CD14-positive monocyte (primary cell): ENCODE measurements around the gene PDE4DIP. TPM values are rescaled to one million over a fixed set of nuclear protein-coding genes. Genes with fewer than 3 reads are reported as not detected.
"Not testable (repeated sequence)": the region's sequence is repeated elsewhere in the genome, so short reads cannot be mapped to it uniquely, and the experiment has no call there.

Source experiments
- DNase-seq, 3 donors: peaks; one replicate each; pipeline ENCODE4 v3.0.0-alpha.2; 2011 to 2022
- H2AFZ ChIP-seq: 2 replicates; pipeline ENCODE4 v1.6.0; 2012; ENCODE audit warnings: mild to moderate bottlenecking, low read depth, low read length, inconsistent platforms; ENCODE audit not compliant: insufficient read depth, poor library complexity, severe bottlenecking
- H3K27ac ChIP-seq, 2 donors: 1 replicate in 1 of 2; 2 replicates in 1 of 2; pipeline ENCODE4 v1.5.1; 2012 to 2013; ENCODE audit warnings: low read length in 2 of 2, control low read depth in 1 of 2, inconsistent platforms in 1 of 2, low read depth in 1 of 2, mild to moderate bottlenecking in 1 of 2
- H3K27me3 ChIP-seq, 2 donors: one replicate each; pipeline versions ENCODE4 v1.6.0 to v1.6.1; 2011 to 2013; ENCODE audit warnings: low read length in 2 of 2; ENCODE audit not compliant: control insufficient read depth in 2 of 2, insufficient read depth in 2 of 2
- H3K36me3 ChIP-seq, 2 donors: replicated peaks in 1 of 2; 1 replicate in 1 of 2; 2 replicates in 1 of 2; pipeline versions ENCODE4 v1.5.1 to v1.6.1; 2012 to 2013; ENCODE audit warnings: low read length in 2 of 2, control low read depth in 1 of 2, inconsistent platforms in 1 of 2, mild to moderate bottlenecking in 1 of 2; ENCODE audit not compliant: insufficient read depth in 2 of 2, control insufficient read depth in 1 of 2
- H3K4me1 ChIP-seq, 2 donors: 1 replicate in 1 of 2; 2 replicates in 1 of 2; pipeline versions ENCODE4 v1.5.1 to v1.6.1; 2012 to 2013; ENCODE audit warnings: low read length in 2 of 2, control low read depth in 1 of 2, inconsistent platforms in 1 of 2, mild to moderate bottlenecking in 1 of 2, moderate library complexity in 1 of 2; ENCODE audit not compliant: insufficient read depth in 2 of 2, control insufficient read depth in 1 of 2
- H3K4me2 ChIP-seq: replicated peaks from 2 replicates; pipeline ENCODE3; 2012; ENCODE audit warnings: low read length, moderate library complexity, mild to moderate bottlenecking; ENCODE audit not compliant: poor library complexity, severe bottlenecking; ENCODE audit errors: extremely low read depth
- H3K4me3 ChIP-seq, 3 experiments: fragments of 200-600 bp in 1 of 3; sonication (generic) in 1 of 3; replicated peaks in 1 of 3; 1 replicate in 2 of 3; 2 replicates in 1 of 3; pipeline ENCODE4 v1.5.1; 2011 to 2013; ENCODE audit warnings: low read length in 3 of 3, mild to moderate bottlenecking in 3 of 3, control low read depth in 2 of 3, low read depth in 2 of 3, inconsistent platforms in 1 of 3, moderate library complexity in 1 of 3
- H3K79me2 ChIP-seq: 2 replicates; pipeline ENCODE4 v1.6.0; 2012; ENCODE audit warnings: mild to moderate bottlenecking, control low read depth, inconsistent platforms, low read length, moderate library complexity; ENCODE audit not compliant: insufficient read depth
- H3K9ac ChIP-seq: 2 replicates; pipeline ENCODE4 v1.6.0; 2017; ENCODE audit warnings: low read length, mild to moderate bottlenecking; ENCODE audit not compliant: insufficient read depth, poor library complexity, severe bottlenecking
- H3K9me3 ChIP-seq, 2 donors: replicated peaks in 1 of 2; 1 replicate in 1 of 2; 2 replicates in 1 of 2; pipeline versions ENCODE4 v1.5.1 to v1.6.1; 2012 to 2013; ENCODE audit warnings: low read length in 2 of 2, control low read depth in 1 of 2; ENCODE audit not compliant: control insufficient read depth in 1 of 2, insufficient read depth in 1 of 2
- H4K20me1 ChIP-seq: 2 replicates; pipeline ENCODE4 v1.6.0; 2012; ENCODE audit warnings: mild to moderate bottlenecking, low read length, control low read depth, moderate library complexity; ENCODE audit not compliant: insufficient read depth
- H3K27ac Mint-ChIP-seq, 7 donors: one replicate each; pipeline ENCODE4 v1.8.0; 2020; ENCODE audit warnings: mild to moderate bottlenecking in 7 of 7, mixed read lengths in 7 of 7, moderate library complexity in 6 of 7, inconsistent platforms in 2 of 7
- H3K27me3 Mint-ChIP-seq, 3 donors: one replicate each; pipeline ENCODE4 v1.8.0; 2021 to 2022; ENCODE audit warnings: low read depth in 3 of 3, mild to moderate bottlenecking in 3 of 3, mixed read lengths in 3 of 3, moderate library complexity in 3 of 3, inconsistent platforms in 1 of 3
- H3K36me3 Mint-ChIP-seq, 2 donors: one replicate each; pipeline ENCODE4 v1.8.0; 2020; ENCODE audit warnings: mixed read lengths in 2 of 2, inconsistent platforms in 1 of 2, mild to moderate bottlenecking in 1 of 2
- H3K4me1 Mint-ChIP-seq: one replicate; pipeline ENCODE4 v1.8.0; 2020; ENCODE audit warnings: mild to moderate bottlenecking, mixed read lengths
- H3K4me3 Mint-ChIP-seq, 2 donors: one replicate each; pipeline ENCODE4 v1.8.0; 2020; ENCODE audit warnings: mild to moderate bottlenecking in 2 of 2, mixed read lengths in 2 of 2, moderate library complexity in 1 of 2
- H3K9me3 Mint-ChIP-seq, 7 donors: one replicate each; pipeline ENCODE4 v1.8.0; 2020 to 2022; ENCODE audit warnings: mixed read lengths in 7 of 7, mild to moderate bottlenecking in 6 of 7, moderate library complexity in 6 of 7, inconsistent platforms in 2 of 7
- WGBS: methylation state at CpG from one replicate; pipeline ENCODE4 v1.1.5; 2013; ENCODE audit warnings: missing lambda C conversion rate; ENCODE audit not compliant: insufficient coverage; 5-methylcytosine and 5-hydroxymethylcytosine counted together
- intact Hi-C, 2 donors: fragments of 100-400 bp; cut with micrococcal nuclease; formaldehyde crosslinking; loops; one replicate each; pipeline versions ENCODE4 v1.15.0 to v1.15.1; 2023
- polyA plus RNA-seq, 3 donors: library from polyadenylated mRNA; depleted of rRNA in 1 of 3; unstranded in 2 of 3; stranded (reverse) in 1 of 3; fragments of 300-500 nt in 2 of 3; fragments of >200 nt in 1 of 3; fragmentation: Illumina TruSeq in 2 of 3; gene quantifications; 1 replicate in 2 of 3; 2 replicates in 1 of 3; pipeline ENCODE4 v1.2.3, GENCODE V29; 2012 to 2021

The PDE4DIP gene
- polyA plus RNA-seq, 3 donors: 11.6 to 22.5 (median 14.6) TPM

DNA sequence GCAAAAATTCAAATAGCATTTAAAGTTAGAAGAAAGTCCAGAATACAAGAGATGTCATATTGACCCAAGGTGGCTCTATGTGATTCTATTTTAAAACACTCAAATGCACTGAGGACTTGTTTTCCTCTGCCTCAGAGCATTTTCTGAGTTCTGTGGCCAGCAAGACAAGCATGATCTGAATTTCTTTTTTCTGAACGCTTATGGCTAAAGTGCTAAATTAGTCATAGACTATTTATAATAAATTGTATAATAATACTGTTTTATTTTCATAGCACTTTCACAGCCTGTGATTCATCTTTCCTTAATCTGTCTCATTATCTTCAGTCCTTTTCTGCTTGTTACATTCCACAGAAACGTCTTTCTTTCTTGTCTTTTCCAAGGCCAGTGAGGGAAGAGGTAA is 7.5 kb downstream of the PDE4DIP start:
- H3K4me3 Mint-ChIP-seq, H3K4me1 ChIP-seq, intact Hi-C loops, H3K4me2 ChIP-seq, H3K36me3 Mint-ChIP-seq, H3K4me1 Mint-ChIP-seq, H3K9me3 ChIP-seq, H3K4me3 ChIP-seq, H3K9ac ChIP-seq, H3K36me3 ChIP-seq, H3K9me3 Mint-ChIP-seq, H4K20me1 ChIP-seq, H3K27me3 ChIP-seq, H3K27ac ChIP-seq, DNase-seq, H3K79me2 ChIP-seq, H3K27me3 Mint-ChIP-seq, H3K27ac Mint-ChIP-seq, H2AFZ ChIP-seq: not testable (repeated sequence)
- WGBS: no CpG with 5 or more reads among the region's 2 CpGs

DNA sequence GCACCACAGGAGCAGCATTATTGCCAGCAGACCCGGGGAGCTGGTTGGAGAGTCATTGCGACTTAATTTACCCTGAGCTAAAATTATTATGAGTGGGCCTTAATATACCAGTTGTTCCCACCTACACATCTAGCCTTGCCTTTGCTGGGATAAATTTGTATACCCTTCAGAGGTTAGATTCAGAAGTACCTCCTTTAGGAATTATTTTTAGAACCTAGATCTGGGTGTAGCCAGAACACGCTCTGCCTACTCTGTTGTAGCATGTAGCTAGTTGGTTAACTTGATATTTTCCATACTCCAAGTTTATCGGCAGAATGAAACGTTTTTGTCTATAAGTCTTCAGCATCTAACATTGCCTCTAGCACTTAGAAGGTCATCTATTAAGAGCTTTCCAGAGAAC is 9.1 kb downstream of the PDE4DIP start:
- H3K4me3 ChIP-seq, H3K4me1 ChIP-seq, intact Hi-C loops, H3K4me1 Mint-ChIP-seq, H3K36me3 ChIP-seq, H3K9ac ChIP-seq, H3K36me3 Mint-ChIP-seq, H4K20me1 ChIP-seq, H3K4me3 Mint-ChIP-seq, H3K27me3 Mint-ChIP-seq, H3K4me2 ChIP-seq, H3K9me3 ChIP-seq, H3K79me2 ChIP-seq, H3K27me3 ChIP-seq, H3K9me3 Mint-ChIP-seq, H3K27ac Mint-ChIP-seq, H3K27ac ChIP-seq, DNase-seq, H2AFZ ChIP-seq: not testable (repeated sequence)
- no CpG with 5 or more reads among the region's 5 CpGs for WGBS

DNA sequence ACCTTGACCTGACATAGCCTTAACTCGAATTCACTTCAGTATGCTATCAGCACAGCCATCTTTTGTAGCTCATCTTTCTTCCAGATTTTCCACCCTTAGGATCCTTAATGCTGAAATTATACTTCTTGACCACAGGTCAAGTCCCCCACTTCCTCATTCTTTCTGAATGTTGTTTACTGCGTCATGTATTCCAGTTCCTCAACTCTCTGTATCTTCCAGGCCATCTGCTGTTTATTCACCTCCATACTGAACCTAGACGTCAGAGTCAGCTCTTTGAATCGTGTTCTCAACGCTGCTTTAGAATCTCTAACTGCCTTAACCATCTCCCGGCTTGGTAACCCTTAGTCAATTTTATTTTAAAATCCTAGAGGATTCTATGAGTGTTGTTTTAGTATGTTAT is 9.8 kb downstream of the PDE4DIP start:
- intact Hi-C loops, H3K27ac ChIP-seq, H3K9me3 ChIP-seq, H3K9ac ChIP-seq, H3K4me1 Mint-ChIP-seq, H3K36me3 ChIP-seq, H3K4me2 ChIP-seq, H3K27me3 Mint-ChIP-seq, H4K20me1 ChIP-seq, H3K4me3 ChIP-seq, H3K36me3 Mint-ChIP-seq, H3K79me2 ChIP-seq, H3K9me3 Mint-ChIP-seq, DNase-seq, H3K4me1 ChIP-seq, H3K27ac Mint-ChIP-seq, H3K4me3 Mint-ChIP-seq, H3K27me3 ChIP-seq, H2AFZ ChIP-seq: not testable (repeated sequence)
- no CpG with 5 or more reads among the region's 6 CpGs for WGBS

DNA sequence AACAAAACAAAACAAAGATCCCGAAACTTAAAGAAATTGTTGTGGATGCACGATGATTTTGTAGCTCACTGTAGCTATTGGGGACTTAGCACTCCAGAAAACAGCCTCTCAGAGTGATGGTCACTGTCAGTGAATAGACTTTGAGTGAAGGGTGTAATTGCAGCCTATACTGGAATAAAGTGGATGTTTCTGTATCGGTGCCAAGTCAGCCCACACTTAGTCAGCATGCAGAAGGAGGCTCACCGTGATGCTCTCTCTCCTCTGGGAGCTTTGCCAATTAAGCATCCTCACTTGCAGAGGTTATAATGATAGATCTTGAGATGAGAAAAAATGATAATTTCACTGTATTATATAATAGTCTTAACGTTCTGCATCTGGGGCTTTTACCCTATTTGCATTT is 11.1 kb downstream of the PDE4DIP start:
- DNase-seq, H3K9ac ChIP-seq, H3K79me2 ChIP-seq, H3K4me3 ChIP-seq, H3K36me3 ChIP-seq, H3K4me1 ChIP-seq, H3K4me1 Mint-ChIP-seq, H3K27me3 Mint-ChIP-seq, H3K4me2 ChIP-seq, H3K27me3 ChIP-seq, intact Hi-C loops, H3K9me3 ChIP-seq, H3K9me3 Mint-ChIP-seq, H3K27ac Mint-ChIP-seq, H4K20me1 ChIP-seq, H2AFZ ChIP-seq, H3K27ac ChIP-seq, H3K36me3 Mint-ChIP-seq, H3K4me3 Mint-ChIP-seq: not testable (repeated sequence)
- no CpG with 5 or more reads among the region's 5 CpGs for WGBS
